ENCODE data around the gene CLEC4A.
"Not testable (repeated sequence)": the region's sequence is repeated elsewhere in the genome, so short reads cannot be mapped to it uniquely, and the experiment has no call there.

DNA sequence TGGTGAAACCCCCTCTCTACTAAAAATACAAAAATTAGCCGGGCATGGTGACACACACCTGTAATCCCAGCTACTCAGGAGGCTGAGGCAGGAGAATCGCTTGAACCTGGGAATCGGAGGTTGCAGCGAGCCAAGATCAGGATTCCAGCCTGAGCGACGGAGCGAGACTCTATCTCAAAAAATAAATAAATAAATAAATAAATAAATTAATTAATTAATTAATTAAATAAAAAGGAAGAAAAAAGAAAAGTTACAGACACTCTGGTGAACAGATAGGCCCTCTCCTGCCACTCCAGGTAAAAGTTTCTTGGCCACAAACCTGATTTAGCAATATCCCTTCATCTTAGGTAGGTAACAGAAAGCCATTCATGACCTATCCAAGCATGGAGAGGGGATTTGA, 59.5 kb downstream of the CLEC4A start:
- TF ChIP-seq, protein P1, sequence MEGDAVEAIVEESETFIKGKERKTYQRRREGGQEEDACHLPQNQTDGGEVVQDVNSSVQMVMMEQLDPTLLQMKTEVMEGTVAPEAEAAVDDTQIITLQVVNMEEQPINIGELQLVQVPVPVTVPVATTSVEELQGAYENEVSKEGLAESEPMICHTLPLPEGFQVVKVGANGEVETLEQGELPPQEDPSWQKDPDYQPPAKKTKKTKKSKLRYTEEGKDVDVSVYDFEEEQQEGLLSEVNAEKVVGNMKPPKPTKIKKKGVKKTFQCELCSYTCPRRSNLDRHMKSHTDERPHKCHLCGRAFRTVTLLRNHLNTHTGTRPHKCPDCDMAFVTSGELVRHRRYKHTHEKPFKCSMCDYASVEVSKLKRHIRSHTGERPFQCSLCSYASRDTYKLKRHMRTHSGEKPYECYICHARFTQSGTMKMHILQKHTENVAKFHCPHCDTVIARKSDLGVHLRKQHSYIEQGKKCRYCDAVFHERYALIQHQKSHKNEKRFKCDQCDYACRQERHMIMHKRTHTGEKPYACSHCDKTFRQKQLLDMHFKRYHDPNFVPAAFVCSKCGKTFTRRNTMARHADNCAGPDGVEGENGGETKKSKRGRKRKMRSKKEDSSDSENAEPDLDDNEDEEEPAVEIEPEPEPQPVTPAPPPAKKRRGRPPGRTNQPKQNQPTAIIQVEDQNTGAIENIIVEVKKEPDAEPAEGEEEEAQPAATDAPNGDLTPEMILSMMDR (conservative IDR thresholded peaks at IDR 0.05; ENCODE audit: low read length) = not testable (repeated sequence)
- not testable (repeated sequence) for TF ChIP-seq EZH2phosphoT487 (IDR thresholded peaks at IDR 0.05; ENCODE audit: borderline replicate concordance, low read depth, low read length)
